ENCODE results near the gene CIT. TPM values are rescaled to one million over a fixed set of nuclear protein-coding genes. Genes with fewer than 3 reads are reported as not detected.
A peak's percentile ranks its signal among the peaks of the same experiment; 100 is the strongest.

The CIT gene
- total RNA-seq, 2 experiments from 2014 or later: 113 to 132 TPM

GRCh38 chr12:119683413-119683812 is 193.7 kb downstream of the CIT start:
- Mint-ChIP-seq H3K27me3 (no peaks in the 10 kb centered on the region), H3K9me3 (no peaks in the 10 kb centered on the region), H3K4me1 (peaks cover 21% of the 10 kb centered on the region), H3K27ac (peak overlapping the region; percentile 80), H3K36me3 (ENCODE audit: low read depth) (peaks cover 62% of the 10 kb centered on the region), H3K4me3 (no peak overlapping the region)
- CTCF ChIA-PET: interaction anchor here (0.6 to 1.3 kb wide), 4 partner anchors 9 to 437 kb away, joined by 3 to 4 read pairs (median 3); partner anchors contain the start of gene PRKAB1
- POLR2A ChIA-PET: interaction anchor here (0.6 kb wide), 1 partner anchor 291 kb away, joined by 6 read pairs; no protein-coding TSS in a partner anchor
- no peak for DNase-seq

GRCh38 chr12:119682639-119683252 is 194.4 kb downstream of the CIT start:
- ChIA-PET POLR2A (interaction anchor here (0.6 to 1.6 kb wide), 2 partner anchors 12 to 291 kb away, joined by 3 to 6 read pairs; no protein-coding TSS in a partner anchor), CTCF (interaction anchor here (0.9 to 1.3 kb wide), 5 partner anchors 8 to 16 kb away, joined by 3 to 4 read pairs (median 3); partner anchors contain the start of gene PRKAB1)
- H3K4me1 Mint-ChIP-seq: peaks cover 21% of the 10 kb centered on the region

GRCh38 chr12:119681728-119682638 is 195.1 kb downstream of the CIT start:
- peaks cover 21% of the 10 kb centered on the region for H3K4me1 Mint-ChIP-seq
- H3K36me3 Mint-ChIP-seq (ENCODE audit: low read depth): peaks cover 65% of the 10 kb centered on the region
- CTCF ChIA-PET: interaction anchor here (0.9 to 1.6 kb wide), 8 partner anchors 8 to 23 kb away, joined by 3 to 5 read pairs (median 4); partner anchors contain the start of gene PRKAB1
- no peaks in the 10 kb centered on the region for H3K9me3 Mint-ChIP-seq
- H3K27me3 Mint-ChIP-seq: no peaks in the 10 kb centered on the region
- no peak for DNase-seq
- H3K27ac Mint-ChIP-seq: peak overlapping the region; percentile 80
- POLR2A ChIA-PET: interaction anchor here (1.6 kb wide), 1 partner anchor 12 kb away, joined by 3 read pairs; no protein-coding TSS in a partner anchor
- no peak overlapping the region for H3K4me3 Mint-ChIP-seq

More at GRCh38 chr12:119682639-119683252, 194.4 kb downstream of the CIT start:
- Mint-ChIP-seq H3K27ac (peak overlapping the region; percentile 80), H3K9me3 (no peaks in the 10 kb centered on the region), H3K36me3 (ENCODE audit: low read depth) (peaks cover 66% of the 10 kb centered on the region), H3K27me3 (no peaks in the 10 kb centered on the region), H3K4me3 (no peak overlapping the region)
- no peak for DNase-seq

- Mint-ChIP-seq H3K27ac (no peak overlapping the region), H3K4me3 (no peak overlapping the region), H3K4me1 (peaks cover 21% of the 10 kb centered on the region), H3K9me3 (no peaks in the 10 kb centered on the region), H3K27me3 (no peaks in the 10 kb centered on the region), H3K36me3 (ENCODE audit: low read depth) (peaks cover 66% of the 10 kb centered on the region)
- POLR2A ChIA-PET: no interaction called here
- no peak for DNase-seq
- CTCF ChIA-PET: interaction anchor here (0.5 to 1.6 kb wide), 7 partner anchors 9 to 940 kb away, joined by 3 to 8 read pairs (median 4); no protein-coding TSS in a partner anchor
Measured at GRCh38 chr12:119681111-119681510, 196.0 kb downstream of the CIT start.

- ChIA-PET POLR2A (no interaction called here), CTCF (interaction anchor here (2.3 kb wide), 1 partner anchor 12 kb away, joined by 10 read pairs; the partner anchor contains the start of gene PRKAB1)
- Mint-ChIP-seq H3K9me3 (no peaks in the 10 kb centered on the region), H3K4me1 (peaks cover 24% of the 10 kb centered on the region), H3K27me3 (no peaks in the 10 kb centered on the region), H3K36me3 (ENCODE audit: low read depth) (peaks cover 67% of the 10 kb centered on the region), H3K27ac (no peak overlapping the region), H3K4me3 (no peak overlapping the region)
- no peak for DNase-seq
Measured at GRCh38 chr12:119679490-119679889, 197.6 kb downstream of the CIT start.

- DNase-seq: no peak
- no peak overlapping the region for H3K4me3 Mint-ChIP-seq
- H3K27me3 Mint-ChIP-seq: no peaks in the 10 kb centered on the region
- peaks cover 27% of the 10 kb centered on the region for H3K4me1 Mint-ChIP-seq
- ChIA-PET POLR2A (no interaction called here), CTCF (interaction anchor here (2.3 kb wide), 1 partner anchor 11 kb away, joined by 10 read pairs; the partner anchor contains the start of gene PRKAB1)
- peaks cover 70% of the 10 kb centered on the region for H3K36me3 Mint-ChIP-seq (ENCODE audit: low read depth)
- H3K27ac Mint-ChIP-seq: no peak overlapping the region
- no peaks in the 10 kb centered on the region for H3K9me3 Mint-ChIP-seq
Measured at GRCh38 chr12:119679081-119679480, 198.0 kb downstream of the CIT start.

- ChIA-PET CTCF (interaction anchor here (1.0 to 2.3 kb wide), 2 partner anchors 9 to 11 kb away, joined by 4 to 10 read pairs; partner anchors contain the start of gene PRKAB1), POLR2A (no interaction called here)
- Mint-ChIP-seq H3K27ac (no peak overlapping the region), H3K4me3 (no peak overlapping the region), H3K36me3 (ENCODE audit: low read depth) (peaks cover 73% of the 10 kb centered on the region), H3K4me1 (peaks cover 30% of the 10 kb centered on the region), H3K9me3 (no peaks in the 10 kb centered on the region), H3K27me3 (no peaks in the 10 kb centered on the region)
- no peak for DNase-seq
Measured at GRCh38 chr12:119678459-119678858, 198.7 kb downstream of the CIT start.

- Mint-ChIP-seq H3K27me3 (no peaks in the 10 kb centered on the region), H3K27ac (no peak overlapping the region), H3K9me3 (no peaks in the 10 kb centered on the region), H3K4me1 (peaks cover 31% of the 10 kb centered on the region), H3K36me3 (ENCODE audit: low read depth) (peaks cover 76% of the 10 kb centered on the region), H3K4me3 (no peak overlapping the region)
- ChIA-PET POLR2A (no interaction called here), CTCF (interaction anchor here (1.1 to 1.7 kb wide), 2 partner anchors 9 kb away, joined by 4 to 6 read pairs; partner anchors contain the start of gene PRKAB1)
- DNase-seq: no peak
Measured at GRCh38 chr12:119676573-119676972, 200.5 kb downstream of the CIT start.

GRCh38 chr12:119676022-119676421 is 201.1 kb downstream of the CIT start:
- peaks cover 82% of the 10 kb centered on the region for H3K36me3 Mint-ChIP-seq (ENCODE audit: low read depth)
- CTCF ChIA-PET: no interaction called here
- no peak for DNase-seq
- peaks cover 36% of the 10 kb centered on the region for H3K4me1 Mint-ChIP-seq
- no peak overlapping the region for H3K4me3 Mint-ChIP-seq
- no peaks in the 10 kb centered on the region for H3K27me3 Mint-ChIP-seq
- POLR2A ChIA-PET: no interaction called here
- no peak overlapping the region for H3K27ac Mint-ChIP-seq
- H3K9me3 Mint-ChIP-seq: no peaks in the 10 kb centered on the region

- Mint-ChIP-seq H3K36me3 (ENCODE audit: low read depth) (peaks cover 84% of the 10 kb centered on the region), H3K9me3 (no peaks in the 10 kb centered on the region), H3K27ac (no peak overlapping the region), H3K4me3 (no peak overlapping the region), H3K4me1 (peaks cover 51% of the 10 kb centered on the region), H3K27me3 (no peaks in the 10 kb centered on the region)
- no peak for DNase-seq
- POLR2A ChIA-PET: no interaction called here
- CTCF ChIA-PET: interaction anchor here (1.2 kb wide), 1 partner anchor 9 kb away, joined by 3 read pairs; no protein-coding TSS in a partner anchor
Measured at GRCh38 chr12:119674560-119674959, 202.6 kb downstream of the CIT start.

- Mint-ChIP-seq H3K4me1 (peaks cover 51% of the 10 kb centered on the region), H3K36me3 (ENCODE audit: low read depth) (peaks cover 80% of the 10 kb centered on the region), H3K27ac (peak overlapping the region; percentile 80), H3K9me3 (no peaks in the 10 kb centered on the region), H3K27me3 (no peaks in the 10 kb centered on the region), H3K4me3 (no peak overlapping the region)
- ChIA-PET CTCF (interaction anchor here (0.9 to 1.1 kb wide), 2 partner anchors 9 to 36 kb away, joined by 3 to 4 read pairs; no protein-coding TSS in a partner anchor), POLR2A (no interaction called here)
- no peak for DNase-seq
Measured at GRCh38 chr12:119673634-119674033, 203.5 kb downstream of the CIT start.

GRCh38 chr12:119672194-119672593 is 204.9 kb downstream of the CIT start:
- no peaks in the 10 kb centered on the region for H3K9me3 Mint-ChIP-seq
- no peaks in the 10 kb centered on the region for H3K27me3 Mint-ChIP-seq
- ChIA-PET POLR2A (interaction anchor here (0.7 kb wide), 1 partner anchor 185 kb away, joined by 3 read pairs; no protein-coding TSS in a partner anchor), CTCF (interaction anchor here (1.1 kb wide), 1 partner anchor 10 kb away, joined by 3 read pairs; no protein-coding TSS in a partner anchor)
- H3K4me3 Mint-ChIP-seq: no peak overlapping the region
- no peak overlapping the region for H3K27ac Mint-ChIP-seq
- peaks cover 59% of the 10 kb centered on the region for H3K4me1 Mint-ChIP-seq
- no peak for DNase-seq
- H3K36me3 Mint-ChIP-seq (ENCODE audit: low read depth): peaks cover 77% of the 10 kb centered on the region
